RPMI7951 (cell line): ENCODE results near the gene FDCSP. TPM values are rescaled to one million over a fixed set of nuclear protein-coding genes. Genes with fewer than 3 reads are reported as not detected.
"Not testable (repeated sequence)": the region's sequence is repeated elsewhere in the genome, so short reads cannot be mapped to it uniquely, and the experiment has no call there.

ENCODE experiments used
- DNase-seq: peaks from one replicate; pipeline ENCODE4 v3.0.0-alpha.2; 2012; ENCODE audit warnings: low read depth
- total RNA-seq: library from RNA; depleted of rRNA; stranded (reverse); fragments of >200 nt; shearing (Covaris generic); gene quantifications from 2 replicates; pipeline ENCODE4 v1.2.3, GENCODE V29; 2014; rRNA removed

FDCSP gene
- total RNA-seq = not detected in 2 replicates

- DNase-seq = no peak
Measured at GRCh38 chr4:70225824-70226223, at the start of gene FDCSP. Gene FDCSP, plus strand, starts transcription at chr4:70226124. Its CDS starts 5,071 bp downstream, at chr4:70231195.

- no peak for DNase-seq
Measured at GRCh38 chr4:70177090-70177489, 48.8 kb upstream of the FDCSP start.

- DNase-seq = no peak
Measured at GRCh38 chr4:70178075-70178660, 47.8 kb upstream of the FDCSP start.

GRCh38 chr4:70179811-70180210 is 46.1 kb upstream of the FDCSP start:
- no peak for DNase-seq

GRCh38 chr4:70181864-70182263 is 44.1 kb upstream of the FDCSP start:
- no peak for DNase-seq

GRCh38 chr4:70182517-70183167 is 43.3 kb upstream of the FDCSP start:
- no peak for DNase-seq

- no peak for DNase-seq
Measured at GRCh38 chr4:70183168-70183939, 42.6 kb upstream of the FDCSP start.

GRCh38 chr4:70183940-70184246 is 42.0 kb upstream of the FDCSP start:
- DNase-seq = no peak

GRCh38 chr4:70187216-70187615 is 38.7 kb upstream of the FDCSP start:
- no peak for DNase-seq

- no peak for DNase-seq
Measured at GRCh38 chr4:70190579-70190978, 35.3 kb upstream of the FDCSP start.

GRCh38 chr4:70191647-70192046 is 34.3 kb upstream of the FDCSP start:
- no peak for DNase-seq

GRCh38 chr4:70192895-70193294 is 33.0 kb upstream of the FDCSP start:
- DNase-seq = no peak

GRCh38 chr4:70195425-70195824 is 30.5 kb upstream of the FDCSP start, which contains the start of gene ODAM:
Gene ODAM, plus strand, starts transcription at chr4:70195725. Its CDS starts 819 bp downstream, at chr4:70196544.
- no peak for DNase-seq

GRCh38 chr4:70196857-70197256 is 29.1 kb upstream of the FDCSP start:
- no peak for DNase-seq

- no peak for DNase-seq
Measured at GRCh38 chr4:70197842-70198241, 28.1 kb upstream of the FDCSP start.

GRCh38 chr4:70203601-70204000 is 22.3 kb upstream of the FDCSP start:
- no peak for DNase-seq

- DNase-seq = not testable (repeated sequence)
Measured at GRCh38 chr4:70212752-70213151, 13.2 kb upstream of the FDCSP start.

- not testable (repeated sequence) for DNase-seq
Measured at GRCh38 chr4:70216109-70216508, 9.8 kb upstream of the FDCSP start.

GRCh38 chr4:70216550-70216949 is 9.4 kb upstream of the FDCSP start:
- not testable (repeated sequence) for DNase-seq

- not testable (repeated sequence) for DNase-seq
Measured at GRCh38 chr4:70221389-70221788, 4.5 kb upstream of the FDCSP start.

- DNase-seq = not testable (repeated sequence)
Measured at GRCh38 chr4:70221818-70222217, 4.1 kb upstream of the FDCSP start.

GRCh38 chr4:70236125-70236524 is 10.2 kb downstream of the FDCSP start:
- no peak for DNase-seq
